ENCODE results near the gene XPC.
A peak's percentile ranks its signal among the peaks of the same experiment; 100 is the strongest.

Gene XPC

GRCh38 chr3:14152233-14152962, 26.0 kb downstream of the XPC start:
- DNase-seq (ENCODE audit: insufficient read length, low spot score) (no peak), FAIRE-seq (no peak)
- TF ChIP-seq CTCF (IDR thresholded peaks at IDR 0.05; ENCODE audit: insufficient read depth, missing control alignments): peak; percentile 18

- TF ChIP-seq CTCF (IDR thresholded peaks at IDR 0.05; ENCODE audit: insufficient read depth, missing control alignments): no peak
- no peak for DNase-seq (ENCODE audit: insufficient read length, low spot score)
- FAIRE-seq: no peak
These were observed 26.8 kb downstream of the XPC start for GRCh38 chr3:14151471-14152083.

- DNase-seq (ENCODE audit: insufficient read length, low spot score): no peak
- no peak for TF ChIP-seq CTCF (IDR thresholded peaks at IDR 0.05; ENCODE audit: insufficient read depth, missing control alignments)
- no peak for FAIRE-seq
These were observed 27.7 kb downstream of the XPC start for GRCh38 chr3:14150491-14151230.

- DNase-seq (ENCODE audit: insufficient read length, low spot score) (no peak), FAIRE-seq (no peak)
- no peak for TF ChIP-seq CTCF (IDR thresholded peaks at IDR 0.05; ENCODE audit: insufficient read depth, missing control alignments)
These were observed 28.3 kb downstream of the XPC start for GRCh38 chr3:14150078-14150477.

GRCh38 chr3:14148041-14148985, 30.1 kb downstream of the XPC start:
- FAIRE-seq (no peak), DNase-seq (ENCODE audit: insufficient read length, low spot score) (no peak)
- no peak for TF ChIP-seq CTCF (IDR thresholded peaks at IDR 0.05; ENCODE audit: insufficient read depth, missing control alignments)

GRCh38 chr3:14147617-14148016, 30.8 kb downstream of the XPC start:
- no peak for TF ChIP-seq CTCF (IDR thresholded peaks at IDR 0.05; ENCODE audit: insufficient read depth, missing control alignments)
- FAIRE-seq: no peak
- DNase-seq (ENCODE audit: insufficient read length, low spot score): no peak
